Measurements from ENCODE around the gene E2F4.

DNA sequence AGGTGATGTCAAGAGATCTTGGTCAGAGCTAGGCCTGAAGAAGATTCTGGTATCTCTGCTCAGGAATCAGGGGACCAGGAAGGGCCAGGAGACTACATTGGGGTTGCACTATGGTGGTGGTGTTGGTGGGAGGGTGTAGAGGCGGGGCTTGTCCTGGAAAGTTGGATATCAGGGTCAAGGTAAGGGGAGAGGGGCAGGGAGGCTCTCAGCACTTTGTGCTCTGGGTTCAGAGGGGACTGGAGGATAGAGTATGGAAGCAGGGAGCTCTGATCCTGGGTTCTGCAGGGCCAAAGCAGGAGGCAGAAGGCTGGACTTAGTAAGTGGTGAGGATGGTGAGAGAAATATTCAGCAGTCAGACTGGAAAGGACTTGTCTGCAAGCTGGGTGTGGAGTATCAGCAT is 18.6 kb upstream of the E2F4 start:
- TF ChIP-seq, protein P1, sequence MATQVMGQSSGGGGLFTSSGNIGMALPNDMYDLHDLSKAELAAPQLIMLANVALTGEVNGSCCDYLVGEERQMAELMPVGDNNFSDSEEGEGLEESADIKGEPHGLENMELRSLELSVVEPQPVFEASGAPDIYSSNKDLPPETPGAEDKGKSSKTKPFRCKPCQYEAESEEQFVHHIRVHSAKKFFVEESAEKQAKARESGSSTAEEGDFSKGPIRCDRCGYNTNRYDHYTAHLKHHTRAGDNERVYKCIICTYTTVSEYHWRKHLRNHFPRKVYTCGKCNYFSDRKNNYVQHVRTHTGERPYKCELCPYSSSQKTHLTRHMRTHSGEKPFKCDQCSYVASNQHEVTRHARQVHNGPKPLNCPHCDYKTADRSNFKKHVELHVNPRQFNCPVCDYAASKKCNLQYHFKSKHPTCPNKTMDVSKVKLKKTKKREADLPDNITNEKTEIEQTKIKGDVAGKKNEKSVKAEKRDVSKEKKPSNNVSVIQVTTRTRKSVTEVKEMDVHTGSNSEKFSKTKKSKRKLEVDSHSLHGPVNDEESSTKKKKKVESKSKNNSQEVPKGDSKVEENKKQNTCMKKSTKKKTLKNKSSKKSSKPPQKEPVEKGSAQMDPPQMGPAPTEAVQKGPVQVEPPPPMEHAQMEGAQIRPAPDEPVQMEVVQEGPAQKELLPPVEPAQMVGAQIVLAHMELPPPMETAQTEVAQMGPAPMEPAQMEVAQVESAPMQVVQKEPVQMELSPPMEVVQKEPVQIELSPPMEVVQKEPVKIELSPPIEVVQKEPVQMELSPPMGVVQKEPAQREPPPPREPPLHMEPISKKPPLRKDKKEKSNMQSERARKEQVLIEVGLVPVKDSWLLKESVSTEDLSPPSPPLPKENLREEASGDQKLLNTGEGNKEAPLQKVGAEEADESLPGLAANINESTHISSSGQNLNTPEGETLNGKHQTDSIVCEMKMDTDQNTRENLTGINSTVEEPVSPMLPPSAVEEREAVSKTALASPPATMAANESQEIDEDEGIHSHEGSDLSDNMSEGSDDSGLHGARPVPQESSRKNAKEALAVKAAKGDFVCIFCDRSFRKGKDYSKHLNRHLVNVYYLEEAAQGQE (IDR thresholded peaks at IDR 0.05; ENCODE audit: unreplicated experiment), result no peak
- TF ChIP-seq, protein P2, sequence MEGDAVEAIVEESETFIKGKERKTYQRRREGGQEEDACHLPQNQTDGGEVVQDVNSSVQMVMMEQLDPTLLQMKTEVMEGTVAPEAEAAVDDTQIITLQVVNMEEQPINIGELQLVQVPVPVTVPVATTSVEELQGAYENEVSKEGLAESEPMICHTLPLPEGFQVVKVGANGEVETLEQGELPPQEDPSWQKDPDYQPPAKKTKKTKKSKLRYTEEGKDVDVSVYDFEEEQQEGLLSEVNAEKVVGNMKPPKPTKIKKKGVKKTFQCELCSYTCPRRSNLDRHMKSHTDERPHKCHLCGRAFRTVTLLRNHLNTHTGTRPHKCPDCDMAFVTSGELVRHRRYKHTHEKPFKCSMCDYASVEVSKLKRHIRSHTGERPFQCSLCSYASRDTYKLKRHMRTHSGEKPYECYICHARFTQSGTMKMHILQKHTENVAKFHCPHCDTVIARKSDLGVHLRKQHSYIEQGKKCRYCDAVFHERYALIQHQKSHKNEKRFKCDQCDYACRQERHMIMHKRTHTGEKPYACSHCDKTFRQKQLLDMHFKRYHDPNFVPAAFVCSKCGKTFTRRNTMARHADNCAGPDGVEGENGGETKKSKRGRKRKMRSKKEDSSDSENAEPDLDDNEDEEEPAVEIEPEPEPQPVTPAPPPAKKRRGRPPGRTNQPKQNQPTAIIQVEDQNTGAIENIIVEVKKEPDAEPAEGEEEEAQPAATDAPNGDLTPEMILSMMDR (conservative IDR thresholded peaks at IDR 0.05; ENCODE audit: low read depth in 2 of 2), result no peak
- no peak for TF ChIP-seq EZH2phosphoT487 (IDR thresholded peaks at IDR 0.05; ENCODE audit: unreplicated experiment)
- TF ChIP-seq EZH2 (IDR thresholded peaks at IDR 0.05; ENCODE audit: low read depth, unreplicated experiment), result no peak
- no peak for TF ChIP-seq STAT1 (IDR thresholded peaks at IDR 0.05; ENCODE audit: unreplicated experiment)
- TF ChIP-seq POLR2AphosphoS5 (IDR thresholded peaks at IDR 0.05; ENCODE audit: low read depth), result no peak
- TF ChIP-seq ZNF114 (CRISPR knock-in tag; IDR thresholded peaks at IDR 0.05), result no peak
